ENCODE data around the gene C10orf90. TPM values are rescaled to one million over a fixed set of nuclear protein-coding genes. Genes with fewer than 3 reads are reported as not detected.

C10orf90 gene
- total RNA-seq, 1 donor from 2014 or later: 0.89 TPM

- H3K27me3 Mint-ChIP-seq (ENCODE audit: low read depth): no peaks in the 10 kb centered on the region
- no peak overlapping the region for H3K4me3 Mint-ChIP-seq
- no peak overlapping the region for H3K27ac Mint-ChIP-seq (ENCODE audit: unreplicated experiment)
- peaks cover 10% of the 10 kb centered on the region for H3K9me3 Mint-ChIP-seq
- TF ChIP-seq CTCF (conservative IDR thresholded peaks at IDR 0.05): no peak
- DNase-seq (ENCODE audit: low read depth, low spot score): no peak
- no peaks in the 10 kb centered on the region for H3K36me3 Mint-ChIP-seq (ENCODE audit: low read depth)
- peaks cover 31% of the 10 kb centered on the region for H3K4me1 Mint-ChIP-seq
Measured at GRCh38 chr10:126500185-126500584, 170.3 kb downstream of the C10orf90 start.

- Mint-ChIP-seq H3K27ac (ENCODE audit: unreplicated experiment) (no peak overlapping the region), H3K27me3 (ENCODE audit: low read depth) (no peaks in the 10 kb centered on the region), H3K36me3 (ENCODE audit: low read depth) (no peaks in the 10 kb centered on the region), H3K4me3 (no peak overlapping the region), H3K9me3 (peaks cover 10% of the 10 kb centered on the region), H3K4me1 (peaks cover 33% of the 10 kb centered on the region)
- TF ChIP-seq CTCF (conservative IDR thresholded peaks at IDR 0.05): no peak
- no peak for DNase-seq (ENCODE audit: low read depth, low spot score)
Measured at GRCh38 chr10:126499744-126500143, 170.7 kb downstream of the C10orf90 start.

- no peak overlapping the region for H3K27ac Mint-ChIP-seq (ENCODE audit: unreplicated experiment)
- H3K4me1 Mint-ChIP-seq: peaks cover 38% of the 10 kb centered on the region
- H3K27me3 Mint-ChIP-seq (ENCODE audit: low read depth): no peaks in the 10 kb centered on the region
- no peaks in the 10 kb centered on the region for H3K36me3 Mint-ChIP-seq (ENCODE audit: low read depth)
- no peak for TF ChIP-seq CTCF (conservative IDR thresholded peaks at IDR 0.05)
- H3K4me3 Mint-ChIP-seq: no peak overlapping the region
- DNase-seq (ENCODE audit: low read depth, low spot score): no peak
- H3K9me3 Mint-ChIP-seq: peaks cover 6% of the 10 kb centered on the region
Measured at GRCh38 chr10:126497672-126498071, 172.8 kb downstream of the C10orf90 start.

GRCh38 chr10:126496771-126497545 lies 173.5 kb downstream of the C10orf90 start:
- no peaks in the 10 kb centered on the region for H3K27me3 Mint-ChIP-seq (ENCODE audit: low read depth)
- H3K9me3 Mint-ChIP-seq: peaks cover 6% of the 10 kb centered on the region
- DNase-seq (ENCODE audit: low read depth, low spot score): no peak
- peaks cover 42% of the 10 kb centered on the region for H3K4me1 Mint-ChIP-seq
- no peaks in the 10 kb centered on the region for H3K36me3 Mint-ChIP-seq (ENCODE audit: low read depth)
- H3K4me3 Mint-ChIP-seq: no peak overlapping the region
- TF ChIP-seq CTCF (conservative IDR thresholded peaks at IDR 0.05): no peak
- no peak overlapping the region for H3K27ac Mint-ChIP-seq (ENCODE audit: unreplicated experiment)

GRCh38 chr10:126491476-126491875 lies 179.0 kb downstream of the C10orf90 start:
- Mint-ChIP-seq H3K27ac (ENCODE audit: unreplicated experiment) (no peak overlapping the region), H3K27me3 (ENCODE audit: low read depth) (no peaks in the 10 kb centered on the region), H3K4me1 (peaks cover 31% of the 10 kb centered on the region), H3K36me3 (ENCODE audit: low read depth) (peaks cover 7% of the 10 kb centered on the region), H3K9me3 (peaks cover 6% of the 10 kb centered on the region), H3K4me3 (no peak overlapping the region)
- TF ChIP-seq CTCF (conservative IDR thresholded peaks at IDR 0.05): no peak
- no peak for DNase-seq (ENCODE audit: low read depth, low spot score)

Measured in neural crest cell (in vitro differentiated cells).